HFFc6 (cell line): ENCODE measurements around the gene BDKRB1. TPM values are rescaled to one million over a fixed set of nuclear protein-coding genes. Genes with fewer than 3 reads are reported as not detected.
A peak's percentile ranks its signal among the peaks of the same experiment; 100 is the strongest.

Source experiments
- DNase-seq: peaks from one replicate; pipeline ENCODE4 v3.0.0-alpha.2; 2018
- H3K27ac Mint-ChIP-seq: 2 replicates; pipeline ENCODE4 v1.8.0; 2020; ENCODE audit warnings: mild to moderate bottlenecking, mixed read lengths
- H3K27me3 Mint-ChIP-seq: 2 replicates; pipeline ENCODE4 v1.8.0; 2021; ENCODE audit warnings: mild to moderate bottlenecking, moderate library complexity, mixed read lengths; ENCODE audit not compliant: insufficient read depth
- H3K36me3 Mint-ChIP-seq: 2 replicates; pipeline ENCODE4 v1.8.0; 2021; ENCODE audit warnings: low read depth, mixed read lengths
- H3K4me1 Mint-ChIP-seq: 2 replicates; pipeline ENCODE4 v1.8.0; 2020; ENCODE audit warnings: low read depth, mixed read lengths
- H3K4me3 Mint-ChIP-seq: 2 replicates; pipeline ENCODE4 v1.8.0; 2020; ENCODE audit warnings: mild to moderate bottlenecking, moderate library complexity, mixed read lengths
- H3K9me3 Mint-ChIP-seq: 2 replicates; pipeline ENCODE4 v1.8.0; 2020; ENCODE audit warnings: mild to moderate bottlenecking, mixed read lengths
- CTCF ChIP-seq: fragments of 200-600 bp; sonication (generic); IDR thresholded peaks from 2 replicates; pipeline ENCODE4 v1.5.0; 2021; ENCODE audit warnings: antibody characterized with exemption, mild to moderate bottlenecking
- total RNA-seq, 6 experiments: library from RNA; stranded (reverse); fragmentation: NEBNext Ultra II Directional; extraction: Animal tissue kit (Norgen Biotek cat#: 25700); gene quantifications; 2 replicates in 1 of 6; 3 replicates in 5 of 6; pipeline ENCODE4 v1.2.3, GENCODE V29; 2021

Gene BDKRB1
- total RNA-seq, 6 experiments from 2014 or later = 41.5 to 67.8 (median 59.2) TPM

- peaks cover 11% of the 10 kb centered on the region for H3K36me3 Mint-ChIP-seq
- H3K27ac Mint-ChIP-seq = no peak overlapping the region
- H3K9me3 Mint-ChIP-seq = peaks cover 7% of the 10 kb centered on the region
- DNase-seq = no peak
- no peaks in the 10 kb centered on the region for H3K27me3 Mint-ChIP-seq
- no peak for TF ChIP-seq CTCF
- H3K4me1 Mint-ChIP-seq = peaks cover 17% of the 10 kb centered on the region
- no peak overlapping the region for H3K4me3 Mint-ChIP-seq
Observed at GRCh38 chr14:96217376-96217913, 38.6 kb upstream of the BDKRB1 start.

- Mint-ChIP-seq H3K27me3 (peaks cover 1% of the 10 kb centered on the region; the same call in 1 of the 2 replicates), H3K27ac (no peak overlapping the region), H3K4me1 (peaks cover 28% of the 10 kb centered on the region), H3K4me3 (no peak overlapping the region), H3K36me3 (no peaks in the 10 kb centered on the region), H3K9me3 (no peaks in the 10 kb centered on the region)
- DNase-seq = no peak
- no peak for TF ChIP-seq CTCF
Observed at GRCh38 chr14:96221109-96221650, 34.8 kb upstream of the BDKRB1 start.

DNA sequence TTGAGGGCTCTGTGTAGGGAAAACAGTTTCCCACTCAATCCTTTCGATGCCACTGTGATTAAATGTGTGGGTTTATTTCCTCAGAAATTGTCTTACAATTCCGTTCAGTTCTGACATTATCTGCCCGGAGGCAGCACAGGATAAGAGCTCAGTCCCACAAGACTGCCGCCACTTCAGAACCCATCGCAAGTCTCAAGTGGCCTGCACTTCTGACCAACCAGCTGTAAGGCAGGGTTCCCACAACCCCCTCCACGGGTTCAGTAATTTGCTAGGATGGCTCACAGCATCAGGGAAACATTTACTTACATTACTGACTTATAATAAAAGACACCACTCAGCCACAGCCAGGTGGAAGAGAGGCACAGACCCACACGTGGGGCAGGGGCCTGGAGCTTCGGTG lies 34.2 kb upstream of the BDKRB1 start:
- no peak for TF ChIP-seq CTCF
- no peak for DNase-seq
- peaks cover 26% of the 10 kb centered on the region for H3K4me1 Mint-ChIP-seq
- peaks cover 1% of the 10 kb centered on the region; the same call in 1 of the 2 replicates for H3K27me3 Mint-ChIP-seq
- no peaks in the 10 kb centered on the region for H3K9me3 Mint-ChIP-seq
- H3K36me3 Mint-ChIP-seq = no peaks in the 10 kb centered on the region
- no peak overlapping the region for H3K27ac Mint-ChIP-seq
- H3K4me3 Mint-ChIP-seq = no peak overlapping the region

GRCh38 chr14:96224480-96225096 lies 31.4 kb upstream of the BDKRB1 start:
- peaks cover 5% of the 10 kb centered on the region; the same call in 1 of the 2 replicates for H3K36me3 Mint-ChIP-seq
- DNase-seq = no peak
- H3K4me3 Mint-ChIP-seq = no peak overlapping the region
- no peak for TF ChIP-seq CTCF
- peak overlapping the region; percentile 40; the same call in 1 of the 2 replicates for H3K27ac Mint-ChIP-seq
- H3K4me1 Mint-ChIP-seq = peaks cover 26% of the 10 kb centered on the region
- no peaks in the 10 kb centered on the region for H3K9me3 Mint-ChIP-seq
- H3K27me3 Mint-ChIP-seq = peaks cover 1% of the 10 kb centered on the region; the same call in 1 of the 2 replicates

GRCh38 chr14:96225213-96225612 lies 30.8 kb upstream of the BDKRB1 start:
- DNase-seq = no peak
- H3K36me3 Mint-ChIP-seq = peaks cover 5% of the 10 kb centered on the region; the same call in 1 of the 2 replicates
- H3K27ac Mint-ChIP-seq = peak overlapping the region; percentile 80

More at GRCh38 chr14:96225213-96225612, 30.8 kb upstream of the BDKRB1 start:
- H3K4me3 Mint-ChIP-seq = no peak overlapping the region
- H3K9me3 Mint-ChIP-seq = no peaks in the 10 kb centered on the region
- no peak for TF ChIP-seq CTCF
- peaks cover 1% of the 10 kb centered on the region; the same call in 1 of the 2 replicates for H3K27me3 Mint-ChIP-seq
- H3K4me1 Mint-ChIP-seq = peaks cover 26% of the 10 kb centered on the region
